WERI-Rb-1 (cell line): Measurements from ENCODE around the gene CTNNA1.
"Not testable (repeated sequence)": the region's sequence is repeated elsewhere in the genome, so short reads cannot be mapped to it uniquely, and the experiment has no call there.

Experiments used
- DNase-seq: peaks from one replicate; pipeline ENCODE4 v3.0.0-alpha.2; 2020
- H3K27ac ChIP-seq: fragments of 250-450 bp; sonication (Bioruptor Pico); 2 replicates; pipeline ENCODE4 v1.5.1; 2020; ENCODE audit warnings: mild to moderate bottlenecking, moderate library complexity
- H3K27me3 ChIP-seq: fragments of 250-450 bp; sonication (Bioruptor Pico); 2 replicates; pipeline ENCODE4 v1.5.1; 2021; ENCODE audit warnings: mild to moderate bottlenecking, low read depth, moderate library complexity; ENCODE audit not compliant: insufficient read depth, severe bottlenecking
- H3K36me3 ChIP-seq: fragments of 250-450 bp; sonication (Bioruptor Pico); 2 replicates; pipeline ENCODE4 v1.5.1; 2020; ENCODE audit warnings: mild to moderate bottlenecking, moderate library complexity
- H3K4me3 ChIP-seq: 2 replicates; pipeline ENCODE4 v1.5.1; 2011; ENCODE audit warnings: low read depth, mild to moderate bottlenecking, control low read depth, low read length
- H3K9me3 ChIP-seq: fragments of 250-450 bp; sonication (Bioruptor Pico); 2 replicates; pipeline ENCODE4 v1.5.1; 2021; ENCODE audit warnings: mild to moderate bottlenecking, moderate library complexity; ENCODE audit not compliant: severe bottlenecking
- TF ChIP-seq, protein P1 (sequence below): IDR thresholded peaks from 2 replicates; pipeline ENCODE4 v1.5.1; 2011; ENCODE audit warnings: low read depth, mild to moderate bottlenecking, control low read depth, inconsistent platforms, low read length

The CTNNA1 gene

GRCh38 chr5:138770291-138770690 lies 17.1 kb downstream of the CTNNA1 start:
- DNase-seq: no peak
- Histone ChIP-seq H3K4me3 (no peak overlapping the region), H3K27me3 (no peaks in the 10 kb centered on the region), H3K27ac (no peak overlapping the region), H3K9me3 (no peaks in the 10 kb centered on the region), H3K36me3 (peaks cover 8% of the 10 kb centered on the region)
- TF ChIP-seq, protein P1, sequence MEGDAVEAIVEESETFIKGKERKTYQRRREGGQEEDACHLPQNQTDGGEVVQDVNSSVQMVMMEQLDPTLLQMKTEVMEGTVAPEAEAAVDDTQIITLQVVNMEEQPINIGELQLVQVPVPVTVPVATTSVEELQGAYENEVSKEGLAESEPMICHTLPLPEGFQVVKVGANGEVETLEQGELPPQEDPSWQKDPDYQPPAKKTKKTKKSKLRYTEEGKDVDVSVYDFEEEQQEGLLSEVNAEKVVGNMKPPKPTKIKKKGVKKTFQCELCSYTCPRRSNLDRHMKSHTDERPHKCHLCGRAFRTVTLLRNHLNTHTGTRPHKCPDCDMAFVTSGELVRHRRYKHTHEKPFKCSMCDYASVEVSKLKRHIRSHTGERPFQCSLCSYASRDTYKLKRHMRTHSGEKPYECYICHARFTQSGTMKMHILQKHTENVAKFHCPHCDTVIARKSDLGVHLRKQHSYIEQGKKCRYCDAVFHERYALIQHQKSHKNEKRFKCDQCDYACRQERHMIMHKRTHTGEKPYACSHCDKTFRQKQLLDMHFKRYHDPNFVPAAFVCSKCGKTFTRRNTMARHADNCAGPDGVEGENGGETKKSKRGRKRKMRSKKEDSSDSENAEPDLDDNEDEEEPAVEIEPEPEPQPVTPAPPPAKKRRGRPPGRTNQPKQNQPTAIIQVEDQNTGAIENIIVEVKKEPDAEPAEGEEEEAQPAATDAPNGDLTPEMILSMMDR: no peak

DNA sequence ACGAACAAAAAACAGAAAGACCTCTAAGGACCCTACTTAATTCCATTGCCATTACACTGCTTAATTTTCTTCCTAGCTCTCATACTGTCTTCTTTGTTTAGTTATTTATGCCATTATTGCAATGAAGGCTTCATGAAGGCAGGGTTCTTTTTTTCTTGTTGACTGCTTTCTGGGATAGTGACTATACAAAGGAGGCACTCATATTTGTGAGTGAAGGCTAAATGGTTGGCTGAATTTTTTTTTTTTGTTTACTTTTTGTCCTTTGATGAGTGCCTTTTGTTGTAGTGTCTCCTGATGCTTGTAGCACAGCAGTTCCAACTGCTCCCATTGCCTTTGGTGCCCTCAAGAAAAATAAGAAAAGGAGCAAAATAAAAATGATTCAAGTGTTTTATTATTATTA lies 17.8 kb downstream of the CTNNA1 start:
- Histone ChIP-seq H3K4me3 (no peak overlapping the region), H3K27me3 (no peaks in the 10 kb centered on the region), H3K36me3 (peaks cover 8% of the 10 kb centered on the region), H3K9me3 (no peaks in the 10 kb centered on the region), H3K27ac (no peak overlapping the region)
- DNase-seq: no peak
- TF ChIP-seq, protein P1: no peak

DNA sequence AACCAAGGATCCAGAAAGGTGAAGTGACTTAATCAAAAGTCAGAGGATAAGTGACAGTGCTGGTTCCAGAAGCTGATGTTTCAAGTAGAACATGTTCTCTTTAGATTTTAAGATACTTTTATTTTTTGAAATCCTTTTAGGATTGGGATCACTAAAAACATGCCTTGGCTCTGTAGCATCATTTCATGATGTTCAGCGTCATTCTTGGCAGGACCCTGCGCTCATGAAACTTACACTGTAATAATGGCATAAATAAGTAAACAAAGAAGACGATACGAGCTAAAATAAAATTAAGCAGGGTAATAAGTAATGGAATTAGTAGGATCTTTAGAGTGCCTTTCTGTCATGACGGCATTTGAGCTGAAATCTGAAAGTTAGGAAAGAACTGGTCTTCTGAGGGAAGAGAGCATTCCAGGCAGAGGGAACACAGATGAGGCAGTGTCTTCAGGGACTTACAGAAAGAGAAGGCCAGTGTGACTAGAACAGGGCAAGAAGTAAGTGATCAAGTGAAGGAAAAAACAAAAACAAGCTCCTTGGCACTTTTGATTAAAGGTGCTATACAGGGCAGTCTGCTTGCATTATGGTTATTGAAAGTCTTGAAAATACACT lies 19.9 kb downstream of the CTNNA1 start:
- no peak for DNase-seq
- TF ChIP-seq, protein P1: no peak
- H3K27ac ChIP-seq: no peak overlapping the region

DNA sequence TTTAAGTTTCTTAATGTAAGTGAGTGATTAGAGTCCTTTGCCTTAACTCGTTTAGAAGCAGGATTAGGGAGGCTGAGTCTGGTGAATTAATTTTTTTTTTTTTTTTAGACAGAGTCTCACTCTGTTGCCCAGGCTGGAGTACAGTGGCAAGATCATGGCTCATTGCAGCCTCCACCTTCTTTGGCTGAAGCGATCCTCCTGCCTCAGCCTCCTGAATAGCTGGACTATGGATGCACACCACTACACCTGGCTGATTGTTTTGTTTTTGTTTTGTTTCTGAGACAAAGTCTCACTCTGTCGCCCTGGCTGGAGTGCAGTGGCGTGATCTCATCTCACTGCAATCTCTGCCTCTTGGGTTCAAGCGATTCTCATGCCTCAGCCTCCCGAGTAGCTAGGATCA lies 20.4 kb downstream of the CTNNA1 start:
- not testable (repeated sequence) for H3K9me3 ChIP-seq, H3K27ac ChIP-seq, H3K4me3 ChIP-seq, H3K27me3 ChIP-seq, DNase-seq
- peaks cover 15% of the 10 kb centered on the region for H3K36me3 ChIP-seq

More for the DNA sequence above, 19.9 kb downstream of the CTNNA1 start:
- Histone ChIP-seq H3K9me3 (no peaks in the 10 kb centered on the region), H3K27me3 (no peaks in the 10 kb centered on the region), H3K36me3 (peaks cover 10% of the 10 kb centered on the region), H3K4me3 (no peak overlapping the region)

GRCh38 chr5:138775034-138775433 lies 21.8 kb downstream of the CTNNA1 start:
- peaks cover 16% of the 10 kb centered on the region for H3K36me3 ChIP-seq
- TF ChIP-seq, protein P1: no peak
- H3K27ac ChIP-seq: no peak overlapping the region
- no peaks in the 10 kb centered on the region for H3K27me3 ChIP-seq
- no peak for DNase-seq
- H3K4me3 ChIP-seq: no peak overlapping the region
- H3K9me3 ChIP-seq: peaks cover 3% of the 10 kb centered on the region

GRCh38 chr5:138778234-138778633 lies 25.0 kb downstream of the CTNNA1 start:
- H3K9me3 ChIP-seq: peaks cover 3% of the 10 kb centered on the region
- no peak overlapping the region for H3K27ac ChIP-seq
- H3K27me3 ChIP-seq: no peaks in the 10 kb centered on the region
- TF ChIP-seq, protein P1: no peak
- DNase-seq: no peak
- no peak overlapping the region for H3K4me3 ChIP-seq
- H3K36me3 ChIP-seq: peaks cover 23% of the 10 kb centered on the region
